ENCODE data around the gene DPPA2.

GRCh38 chr3:109284071-109284470 lies 32.2 kb downstream of the DPPA2 start:
- TF ChIP-seq CTCF (IDR thresholded peaks at IDR 0.05) (no peak), POLR2A (IDR thresholded peaks at IDR 0.05) (no peak)
